ENCODE data around the gene TIGIT. TPM values are rescaled to one million over a fixed set of nuclear protein-coding genes. Genes with fewer than 3 reads are reported as not detected.

The TIGIT gene
- total RNA-seq, 1 donor from 2014 or later: not detected

DNA sequence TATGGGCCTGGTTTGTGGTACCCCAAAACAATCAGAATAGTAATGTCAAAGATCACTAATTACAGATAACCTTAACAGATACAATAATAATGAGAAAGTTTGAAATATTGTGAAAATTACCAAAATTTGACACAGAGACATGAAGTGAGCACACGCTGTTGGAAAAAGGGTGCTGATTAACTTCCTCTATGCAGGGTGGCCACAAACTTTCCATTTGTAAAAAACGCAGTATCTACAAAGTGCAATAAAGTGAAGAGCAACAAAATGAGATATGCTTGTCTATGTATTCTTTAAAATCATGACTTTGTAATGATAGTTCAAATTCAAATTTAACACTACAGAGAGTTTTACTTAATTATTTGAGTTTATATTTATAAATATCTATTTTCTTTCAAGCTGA is 7.6 kb upstream of the TIGIT start:
- DNase-seq (ENCODE audit: low read depth, low spot score): no peak
- Mint-ChIP-seq H3K4me1 (no peaks in the 10 kb centered on the region), H3K27me3 (ENCODE audit: low read depth) (no peaks in the 10 kb centered on the region), H3K27ac (ENCODE audit: unreplicated experiment) (no peak overlapping the region), H3K9me3 (peaks cover 9% of the 10 kb centered on the region), H3K4me3 (no peak overlapping the region), H3K36me3 (ENCODE audit: low read depth) (peaks cover 4% of the 10 kb centered on the region)
- TF ChIP-seq, protein P1, sequence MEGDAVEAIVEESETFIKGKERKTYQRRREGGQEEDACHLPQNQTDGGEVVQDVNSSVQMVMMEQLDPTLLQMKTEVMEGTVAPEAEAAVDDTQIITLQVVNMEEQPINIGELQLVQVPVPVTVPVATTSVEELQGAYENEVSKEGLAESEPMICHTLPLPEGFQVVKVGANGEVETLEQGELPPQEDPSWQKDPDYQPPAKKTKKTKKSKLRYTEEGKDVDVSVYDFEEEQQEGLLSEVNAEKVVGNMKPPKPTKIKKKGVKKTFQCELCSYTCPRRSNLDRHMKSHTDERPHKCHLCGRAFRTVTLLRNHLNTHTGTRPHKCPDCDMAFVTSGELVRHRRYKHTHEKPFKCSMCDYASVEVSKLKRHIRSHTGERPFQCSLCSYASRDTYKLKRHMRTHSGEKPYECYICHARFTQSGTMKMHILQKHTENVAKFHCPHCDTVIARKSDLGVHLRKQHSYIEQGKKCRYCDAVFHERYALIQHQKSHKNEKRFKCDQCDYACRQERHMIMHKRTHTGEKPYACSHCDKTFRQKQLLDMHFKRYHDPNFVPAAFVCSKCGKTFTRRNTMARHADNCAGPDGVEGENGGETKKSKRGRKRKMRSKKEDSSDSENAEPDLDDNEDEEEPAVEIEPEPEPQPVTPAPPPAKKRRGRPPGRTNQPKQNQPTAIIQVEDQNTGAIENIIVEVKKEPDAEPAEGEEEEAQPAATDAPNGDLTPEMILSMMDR (conservative IDR thresholded peaks at IDR 0.05): no peak

DNA sequence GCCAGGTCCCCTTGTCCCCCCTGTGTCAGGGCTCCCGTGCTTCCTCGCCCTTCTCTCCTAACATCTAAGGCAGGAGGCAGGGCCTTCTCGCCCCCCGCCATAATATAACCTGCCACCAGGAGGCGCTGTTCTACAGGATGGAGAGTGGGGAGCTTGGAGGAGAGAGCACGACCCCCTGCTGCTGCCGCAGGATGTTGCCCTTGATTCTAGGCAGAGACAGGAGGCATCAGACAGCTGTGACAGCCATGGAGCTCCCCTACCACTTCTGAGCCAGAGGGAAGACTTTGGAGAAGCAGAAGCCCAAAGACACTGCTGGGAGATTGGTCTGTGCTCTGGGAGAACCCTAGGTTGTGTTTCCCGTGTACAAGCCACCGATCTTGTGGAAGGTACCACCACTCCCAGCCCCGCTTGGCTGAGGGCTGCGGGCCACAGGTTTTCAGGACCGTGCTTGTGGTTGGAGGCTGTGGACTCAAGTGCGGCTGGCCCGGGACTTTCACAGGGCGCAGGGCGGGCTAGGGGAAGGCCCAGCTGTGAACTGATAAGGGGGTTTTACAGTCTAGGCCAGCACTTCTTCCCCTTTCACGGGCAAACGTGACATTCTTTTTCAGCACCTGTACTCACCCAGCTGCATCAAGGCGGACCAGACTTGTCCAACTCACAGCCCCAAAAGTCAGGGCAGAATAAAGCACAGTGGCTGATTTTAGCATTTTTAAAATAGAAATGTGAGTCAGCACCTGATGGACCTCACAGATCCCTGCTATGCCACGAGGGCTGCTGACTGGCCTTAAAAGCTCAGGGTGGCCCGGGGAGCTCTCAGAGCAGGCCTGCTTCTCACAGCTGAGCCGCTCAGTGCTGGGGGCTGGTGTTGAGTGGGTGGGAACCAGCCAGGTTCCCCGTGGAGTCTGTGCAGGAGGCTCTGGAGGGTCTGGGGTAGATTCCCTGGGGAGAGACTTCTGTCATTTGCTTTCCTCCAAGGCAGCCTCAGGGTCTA is 2.6 kb upstream of the TIGIT start:
- Mint-ChIP-seq H3K4me3 (no peak overlapping the region), H3K9me3 (peaks cover 1% of the 10 kb centered on the region), H3K36me3 (ENCODE audit: low read depth) (no peaks in the 10 kb centered on the region), H3K27ac (ENCODE audit: unreplicated experiment) (no peak overlapping the region), H3K27me3 (ENCODE audit: low read depth) (peaks cover 3% of the 10 kb centered on the region), H3K4me1 (no peaks in the 10 kb centered on the region)
- TF ChIP-seq, protein P1 (conservative IDR thresholded peaks at IDR 0.05): peak; percentile 68
- peak; percentile 72 for DNase-seq (ENCODE audit: low read depth, low spot score)

DNA sequence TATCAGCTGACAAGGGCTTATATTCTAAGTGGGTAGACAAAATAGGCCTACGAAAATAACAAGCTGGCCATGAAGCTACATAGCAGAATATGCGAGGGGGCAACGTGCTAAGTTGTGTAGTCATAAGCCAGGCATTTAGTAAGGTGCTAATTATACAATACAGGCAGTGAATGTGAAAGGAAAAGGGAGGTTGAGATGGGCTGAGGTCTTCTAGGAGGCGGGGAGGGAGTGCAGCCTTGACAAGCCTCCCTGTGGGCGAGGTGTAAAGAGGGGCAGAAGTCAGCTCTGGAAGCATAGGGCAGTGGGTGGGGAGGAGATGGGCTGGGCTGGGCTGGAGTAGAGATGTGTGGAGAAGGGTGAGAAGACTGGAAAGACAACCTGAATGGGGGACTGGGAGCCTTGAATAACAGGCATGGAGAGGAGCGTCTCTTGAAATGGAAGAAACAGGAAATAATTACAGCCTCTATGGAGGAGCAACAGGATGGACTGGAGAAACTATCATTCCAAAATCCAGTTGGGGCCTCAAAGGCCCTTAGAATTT is 1.2 kb downstream of the TIGIT start:
- H3K27ac Mint-ChIP-seq (ENCODE audit: unreplicated experiment): no peak overlapping the region
- TF ChIP-seq, protein P1 (conservative IDR thresholded peaks at IDR 0.05): no peak
- no peak overlapping the region for H3K4me3 Mint-ChIP-seq
- no peaks in the 10 kb centered on the region for H3K9me3 Mint-ChIP-seq
- peaks cover 3% of the 10 kb centered on the region for H3K27me3 Mint-ChIP-seq (ENCODE audit: low read depth)
- H3K4me1 Mint-ChIP-seq: no peaks in the 10 kb centered on the region
- DNase-seq (ENCODE audit: low read depth, low spot score): no peak
- no peaks in the 10 kb centered on the region for H3K36me3 Mint-ChIP-seq (ENCODE audit: low read depth)

DNA sequence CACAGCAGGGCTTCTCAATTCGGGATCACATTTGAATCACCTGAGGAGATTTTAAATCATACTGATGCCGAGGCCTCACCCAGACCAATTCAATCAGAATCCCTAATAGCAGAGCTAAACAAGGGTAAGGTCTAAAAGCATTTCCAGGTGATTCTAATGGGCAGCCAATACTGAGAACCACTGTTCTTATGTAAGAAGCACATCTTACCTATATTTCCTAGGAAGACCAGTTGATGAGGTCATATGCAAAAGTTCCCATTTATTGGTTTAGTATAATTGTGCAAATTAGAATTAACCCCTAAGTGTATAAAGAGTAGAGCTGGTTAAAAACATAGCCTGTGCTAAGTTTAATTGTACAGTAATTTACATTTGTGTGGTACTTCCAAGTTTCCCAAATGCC is 2.1 kb downstream of the TIGIT start:
- TF ChIP-seq, protein P1 (conservative IDR thresholded peaks at IDR 0.05): no peak
- no peaks in the 10 kb centered on the region for H3K36me3 Mint-ChIP-seq (ENCODE audit: low read depth)

DNA sequence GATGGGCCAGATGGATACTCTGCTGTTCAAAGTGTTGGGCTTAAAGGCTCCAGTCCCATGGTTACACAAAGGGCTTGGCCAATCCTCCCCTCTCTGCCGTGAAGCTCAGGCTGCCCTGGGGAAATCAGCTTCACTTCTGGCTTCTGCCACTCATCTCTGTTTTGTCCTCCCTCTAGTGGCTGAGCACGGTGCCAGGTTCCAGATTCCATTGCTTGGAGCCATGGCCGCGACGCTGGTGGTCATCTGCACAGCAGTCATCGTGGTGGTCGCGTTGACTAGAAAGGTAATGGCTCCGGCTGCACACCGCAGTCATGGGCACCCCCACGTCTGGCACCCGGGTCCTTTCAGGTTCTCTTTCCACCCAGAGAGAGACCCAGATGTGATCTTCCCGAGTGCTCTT is 5.6 kb downstream of the TIGIT start:
- no peaks in the 10 kb centered on the region for H3K4me1 Mint-ChIP-seq
- peaks cover 2% of the 10 kb centered on the region for H3K27me3 Mint-ChIP-seq (ENCODE audit: low read depth)
- no peaks in the 10 kb centered on the region for H3K36me3 Mint-ChIP-seq (ENCODE audit: low read depth)
- no peak overlapping the region for H3K4me3 Mint-ChIP-seq
- no peak overlapping the region for H3K27ac Mint-ChIP-seq (ENCODE audit: unreplicated experiment)
- peak; percentile 29 for DNase-seq (ENCODE audit: low read depth, low spot score)
- TF ChIP-seq, protein P1 (conservative IDR thresholded peaks at IDR 0.05): peak; percentile 51
- no peaks in the 10 kb centered on the region for H3K9me3 Mint-ChIP-seq

More for the DNA sequence above, 2.1 kb downstream of the TIGIT start:
- H3K4me1 Mint-ChIP-seq: no peaks in the 10 kb centered on the region
- no peak for DNase-seq (ENCODE audit: low read depth, low spot score)
- H3K27me3 Mint-ChIP-seq (ENCODE audit: low read depth): peaks cover 3% of the 10 kb centered on the region
- H3K4me3 Mint-ChIP-seq: no peak overlapping the region
- no peaks in the 10 kb centered on the region for H3K9me3 Mint-ChIP-seq
- no peak overlapping the region for H3K27ac Mint-ChIP-seq (ENCODE audit: unreplicated experiment)
